C4-2B (cell line): Measurements from ENCODE around the gene LCAT.

ENCODE experiments used
- H3K27ac ChIP-seq: fragments of 450-650 bp; 2 replicates; pipeline ENCODE4 v1.5.1; 2017
- CTCF ChIP-seq: fragments of 450-650 bp; conservative IDR thresholded peaks from 2 replicates; pipeline ENCODE4 v1.5.1; 2017; ENCODE audit warnings: mild to moderate bottlenecking
- ZFX ChIP-seq: fragments of 450-650 bp; IDR thresholded peaks from 2 replicates; pipeline ENCODE4 v1.6.1; 2017

LCAT gene

DNA sequence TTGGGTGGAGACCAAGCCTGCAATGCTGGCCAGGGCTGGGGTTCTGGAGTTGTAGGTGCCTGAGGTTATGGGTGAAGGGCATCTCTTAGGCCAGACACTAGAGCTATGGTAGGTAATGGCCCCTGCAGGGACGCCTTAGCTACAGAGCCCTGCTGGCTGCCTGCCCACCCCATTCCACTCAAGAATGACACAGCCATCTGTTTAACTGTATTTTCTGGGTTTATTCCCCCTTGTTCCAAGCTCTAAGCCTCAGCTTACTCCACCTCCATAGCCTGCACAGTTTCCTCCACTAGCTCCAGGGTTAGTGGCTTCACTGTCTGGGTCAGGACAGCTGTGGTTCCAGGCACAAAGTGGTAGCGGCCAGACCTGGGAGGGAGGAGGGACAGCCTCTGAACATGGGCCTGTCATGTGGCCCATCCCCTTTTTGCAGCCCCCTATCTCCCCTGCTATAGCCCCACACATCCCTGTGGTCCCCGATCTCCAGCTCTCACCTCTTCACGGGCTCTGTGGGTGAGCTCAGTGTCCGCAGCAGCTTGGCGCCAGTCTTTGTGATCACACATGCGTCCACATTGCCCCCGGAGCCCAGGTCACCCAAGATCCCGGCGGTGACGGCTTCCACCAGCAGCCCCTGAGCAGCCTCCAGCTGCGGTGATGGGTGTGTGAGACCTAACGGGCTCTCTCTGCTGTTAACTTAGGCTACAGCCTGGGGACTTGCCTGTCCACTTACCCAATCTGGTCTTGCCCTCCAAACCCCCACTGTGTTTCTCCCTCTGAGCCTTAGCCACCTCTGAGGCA, 9.4 kb downstream of the LCAT start:
- TF ChIP-seq ZFX (no peak), CTCF (no peak)
- H3K27ac ChIP-seq = peak overlapping the region; percentile 86

GRCh38 chr16:67933805-67934204, 10.1 kb downstream of the LCAT start:
- no peak overlapping the region; the same call in 1 of the 2 replicates for H3K27ac ChIP-seq
- TF ChIP-seq ZFX (no peak), CTCF (no peak)

GRCh38 chr16:67932462-67932840, 11.5 kb downstream of the LCAT start:
- no peak for TF ChIP-seq CTCF
- no peak for TF ChIP-seq ZFX
- no peak overlapping the region for H3K27ac ChIP-seq

GRCh38 chr16:67931712-67932461, 12.0 kb downstream of the LCAT start, which contains the start of gene CTRL:
Gene CTRL (minus strand): TSS chr16:67931862. CDS start chr16:67931852, 10 bp downstream.
- no peak within 1 kb of the TSS for H3K27ac ChIP-seq
- TF ChIP-seq CTCF (no peak), ZFX (no peak)

DNA sequence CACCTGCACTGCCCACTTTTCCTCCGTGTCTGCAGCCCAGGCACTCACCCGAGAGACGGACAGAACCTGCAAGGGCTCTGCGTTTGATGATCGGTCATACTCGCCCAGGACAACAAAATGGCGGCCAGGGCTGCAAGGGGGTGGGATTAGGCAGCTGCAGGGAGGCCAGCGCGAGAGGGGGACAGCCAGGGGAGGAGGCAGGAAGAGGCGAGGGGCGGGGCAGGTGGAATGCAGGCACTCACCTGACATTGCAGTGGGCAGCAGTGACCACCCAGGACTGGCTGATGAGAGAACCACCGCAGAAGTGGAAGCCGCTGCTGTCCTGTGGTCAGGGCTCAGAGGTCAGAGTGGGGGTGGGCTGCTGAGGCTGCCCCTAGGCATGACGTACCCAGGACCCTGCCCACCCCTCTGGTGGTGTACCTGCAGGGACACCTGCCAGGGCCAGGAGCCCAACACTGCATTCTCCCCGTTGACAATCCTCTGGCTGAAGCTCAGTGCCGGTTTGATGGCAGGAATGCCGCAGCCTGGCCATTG, 13.2 kb downstream of the LCAT start:
- TF ChIP-seq ZFX (no peak), CTCF (no peak)

GRCh38 chr16:67930191-67930590, 13.7 kb downstream of the LCAT start:
- no peak for TF ChIP-seq CTCF
- no peak for TF ChIP-seq ZFX

More for the DNA sequence above, 13.2 kb downstream of the LCAT start:
- H3K27ac ChIP-seq = no peak overlapping the region

More at GRCh38 chr16:67930191-67930590, 13.7 kb downstream of the LCAT start:
- no peak overlapping the region for H3K27ac ChIP-seq
